HepG2 (cell line): Measurements from ENCODE around the gene CDC37. TPM values are rescaled to one million over a fixed set of nuclear protein-coding genes. Genes with fewer than 3 reads are reported as not detected.
A peak's percentile ranks its signal among the peaks of the same experiment; 100 is the strongest.

Experiments
- ATAD3A ChIP-seq: sonication (generic); formaldehyde crosslinking; IDR thresholded peaks from 2 replicates; pipeline ENCODE4 v1.4.0; 2020; ENCODE audit warnings: missing genetic modification reagents
- HNF1A ChIP-seq, 2 experiments: sonication (generic) in 1 of 2; formaldehyde crosslinking in 1 of 2; IDR thresholded peaks; 2 replicates each; pipeline versions ENCODE4 v1.4.0 to v1.6.1; 2016 to 2020; ENCODE audit warnings: borderline replicate concordance in 1 of 2, low read depth in 1 of 2, mild to moderate bottlenecking in 1 of 2, missing genetic modification reagents in 1 of 2
- MED13 ChIP-seq: sonication (generic); formaldehyde crosslinking; IDR thresholded peaks from 2 replicates; pipeline ENCODE4 v1.5.0; 2020; ENCODE audit warnings: missing genetic modification reagents
- MIXL1 ChIP-seq: IDR thresholded peaks from 2 replicates; pipeline ENCODE4 v1.6.1; 2016
- PTBP1 ChIP-seq: fragments of 200-400 bp; formaldehyde crosslinking; IDR thresholded peaks from 2 replicates; pipeline ENCODE4 v1.6.1; 2018; ENCODE audit warnings: low read length, low read depth; ENCODE audit not compliant: poor library complexity, severe bottlenecking
- REPIN1 ChIP-seq: sonication (generic); formaldehyde crosslinking; IDR thresholded peaks from 2 replicates; pipeline ENCODE4 v1.8.0; 2022; ENCODE audit warnings: missing genetic modification reagents, low read depth, mild to moderate bottlenecking, borderline replicate concordance
- SP140L ChIP-seq: sonication (generic); formaldehyde crosslinking; IDR thresholded peaks from 2 replicates; pipeline ENCODE4 v1.4.0; 2020; ENCODE audit warnings: missing genetic modification reagents, borderline replicate concordance
- SRY ChIP-seq: sonication (generic); formaldehyde crosslinking; IDR thresholded peaks from 2 replicates; pipeline ENCODE4 v1.8.0; 2022; ENCODE audit warnings: mild to moderate bottlenecking, missing genetic modification reagents
- TCF7 ChIP-seq: sonication (generic); IDR thresholded peaks from 2 replicates; pipeline ENCODE4 v1.6.1; 2016; ENCODE audit warnings: antibody characterized with exemption, low read depth
- ZFY ChIP-seq: sonication (generic); formaldehyde crosslinking; IDR thresholded peaks from 2 replicates; pipeline ENCODE4 v1.4.0; 2020; ENCODE audit warnings: missing genetic modification reagents
- ZNF674 ChIP-seq: sonication (generic); formaldehyde crosslinking; IDR thresholded peaks from 2 replicates; pipeline ENCODE4 v1.5.0; 2020; ENCODE audit warnings: low read depth, mild to moderate bottlenecking, missing genetic modification reagents
- ZNF724P ChIP-seq: sonication (generic); formaldehyde crosslinking; IDR thresholded peaks from 2 replicates; pipeline ENCODE4 v1.8.0; 2022; ENCODE audit warnings: missing genetic modification reagents, borderline replicate concordance
- ZNF737 ChIP-seq: sonication (generic); formaldehyde crosslinking; IDR thresholded peaks from 2 replicates; pipeline ENCODE4 v1.5.0; 2020; ENCODE audit warnings: missing genetic modification reagents, mild to moderate bottlenecking, borderline replicate concordance
- ZXDC ChIP-seq: sonication (generic); formaldehyde crosslinking; IDR thresholded peaks from 2 replicates; pipeline ENCODE4 v1.5.0; 2020; ENCODE audit warnings: mild to moderate bottlenecking, missing genetic modification reagents
- polyA plus RNA-seq, 8 experiments: library from polyadenylated mRNA; depleted of rRNA in 3 of 8; stranded (reverse) in 7 of 8; unstranded in 1 of 8; fragments of >200 nt; fragmentation: Illumina TruSeq in 4 of 8; extraction: Trizol in 4 of 8; gene quantifications; 2 replicates each; pipeline versions ENCODE4 v1.2.1 to v1.2.3, GENCODE V29; 2011 to 2016; ENCODE audit warnings: low read depth in 4 of 8, missing spikeins in 1 of 8, mixed read lengths in 1 of 8; ENCODE audit not compliant: insufficient read depth in 1 of 8
- total RNA-seq, 5 experiments: library from RNA; depleted of rRNA; stranded (reverse); fragments of >200 nt; fragmentation: Illumina TruSeq; extraction: Trizol; gene quantifications; 2 replicates each; pipeline ENCODE4 v1.2.3, GENCODE V29; 2016; ENCODE audit warnings: low read depth in 1 of 5
- TF ChIP-seq, protein P1 (sequence below): sonication (generic); formaldehyde crosslinking; IDR thresholded peaks from 2 replicates; pipeline ENCODE4 v1.5.0; 2020; ENCODE audit warnings: missing genetic modification reagents
- TF ChIP-seq, protein P2 (sequence below): sonication (generic); formaldehyde crosslinking; conservative IDR thresholded peaks from 2 replicates; pipeline ENCODE4 v1.8.1; 2023; ENCODE audit warnings: missing genetic modification reagents
- TF ChIP-seq, protein P3 (sequence below): IDR thresholded peaks from 2 replicates; pipeline ENCODE4 v1.6.1; 2016; ENCODE audit warnings: missing compliant biosample characterization, missing genetic modification reagents, borderline replicate concordance

The CDC37 gene
- total and polyA plus RNA-seq, 2 of the 13 experiments (the other 11 are each of a cell fraction or from before 2014, with no cell fraction given), result 158 to 177 TPM

GRCh38 chr19:10416380-10417257, 13.3 kb upstream of the CDC37 start (continued):
- TF ChIP-seq, protein P1, sequence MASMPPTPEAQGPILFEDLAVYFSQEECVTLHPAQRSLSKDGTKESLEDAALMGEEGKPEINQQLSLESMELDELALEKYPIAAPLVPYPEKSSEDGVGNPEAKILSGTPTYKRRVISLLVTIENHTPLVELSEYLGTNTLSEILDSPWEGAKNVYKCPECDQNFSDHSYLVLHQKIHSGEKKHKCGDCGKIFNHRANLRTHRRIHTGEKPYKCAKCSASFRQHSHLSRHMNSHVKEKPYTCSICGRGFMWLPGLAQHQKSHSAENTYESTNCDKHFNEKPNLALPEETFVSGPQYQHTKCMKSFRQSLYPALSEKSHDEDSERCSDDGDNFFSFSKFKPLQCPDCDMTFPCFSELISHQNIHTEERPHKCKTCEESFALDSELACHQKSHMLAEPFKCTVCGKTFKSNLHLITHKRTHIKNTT (CRISPR knock-in tag), result 0 out of 2 replicates have a peak, but pooled peaks have one; percentile 54
- TF ChIP-seq MED13 (0 out of 2 replicates have a peak, but pooled peaks have one; percentile 80), PTBP1 (peak; percentile 24), ATAD3A (CRISPR knock-in tag) (no peak), TCF7 (no peak), MIXL1 (CRISPR knock-in tag) (peak; percentile 53), SRY (no peak; the same call in 1 of the 2 replicates), ZFY (peak; percentile 65), ZXDC (no peak), HNF1A (IDR thresholded peaks at IDR 0.05; ENCODE audit: low read depth) (no peak), HNF1A (CRISPR knock-in tag; IDR thresholded peaks at IDR 0.05; ENCODE audit: borderline replicate concordance) (peak; percentile 53; the same call in 1 of the 2 replicates), ZNF674 (no peak), ZNF724P (0 out of 2 replicates have a peak, but pooled peaks have one; percentile 30), ZNF737 (CRISPR knock-in tag) (no peak), SP140L (CRISPR knock-in tag) (no peak), REPIN1 (CRISPR knock-in tag) (peak; percentile 89; the same call in 1 of the 2 replicates)
- TF ChIP-seq, protein P2, sequence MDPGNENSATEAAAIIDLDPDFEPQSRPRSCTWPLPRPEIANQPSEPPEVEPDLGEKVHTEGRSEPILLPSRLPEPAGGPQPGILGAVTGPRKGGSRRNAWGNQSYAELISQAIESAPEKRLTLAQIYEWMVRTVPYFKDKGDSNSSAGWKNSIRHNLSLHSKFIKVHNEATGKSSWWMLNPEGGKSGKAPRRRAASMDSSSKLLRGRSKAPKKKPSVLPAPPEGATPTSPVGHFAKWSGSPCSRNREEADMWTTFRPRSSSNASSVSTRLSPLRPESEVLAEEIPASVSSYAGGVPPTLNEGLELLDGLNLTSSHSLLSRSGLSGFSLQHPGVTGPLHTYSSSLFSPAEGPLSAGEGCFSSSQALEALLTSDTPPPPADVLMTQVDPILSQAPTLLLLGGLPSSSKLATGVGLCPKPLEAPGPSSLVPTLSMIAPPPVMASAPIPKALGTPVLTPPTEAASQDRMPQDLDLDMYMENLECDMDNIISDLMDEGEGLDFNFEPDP (CRISPR knock-in tag), result no peak
- TF ChIP-seq, protein P3, sequence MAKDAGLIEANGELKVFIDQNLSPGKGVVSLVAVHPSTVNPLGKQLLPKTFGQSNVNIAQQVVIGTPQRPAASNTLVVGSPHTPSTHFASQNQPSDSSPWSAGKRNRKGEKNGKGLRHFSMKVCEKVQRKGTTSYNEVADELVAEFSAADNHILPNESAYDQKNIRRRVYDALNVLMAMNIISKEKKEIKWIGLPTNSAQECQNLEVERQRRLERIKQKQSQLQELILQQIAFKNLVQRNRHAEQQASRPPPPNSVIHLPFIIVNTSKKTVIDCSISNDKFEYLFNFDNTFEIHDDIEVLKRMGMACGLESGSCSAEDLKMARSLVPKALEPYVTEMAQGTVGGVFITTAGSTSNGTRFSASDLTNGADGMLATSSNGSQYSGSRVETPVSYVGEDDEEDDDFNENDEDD (CRISPR knock-in tag), result peak; percentile 23; the same call in 1 of the 2 replicates
